A549 (cell line): ENCODE results near the gene POPDC3. TPM values are rescaled to one million over a fixed set of nuclear protein-coding genes. Genes with fewer than 3 reads are reported as not detected.

Experiments
- ATAC-seq, 2 experiments: fragments of 200-7000 bp in 1 of 2; fragments of >200 bp in 1 of 2; cut with Nextera tagmentation in 1 of 2; cut with Tn5 transposase in 1 of 2; 3 replicates each; pipeline versions ENCODE4 v1.8.0 to v1.9.1; 2018 to 2020; ENCODE audit warnings: mild to moderate bottlenecking in 1 of 2, moderate library complexity in 1 of 2
- CTCF ChIA-PET: fragments of 300-600 bp; sonication (Branson Sonifier 250); formaldehyde crosslinking; extraction: SDS; loops from one replicate; lab custom pipeline; 2021; ENCODE audit warnings: antibody characterized with exemption, inconsistent platforms; lab: Yijun Ruan, JAX
- POLR2A ChIA-PET: fragments of 350-600 bp; formaldehyde crosslinking; extraction: SDS; loops from one replicate; lab custom pipeline; 2021; ENCODE audit warnings: antibody characterized with exemption, inconsistent platforms; lab: Yijun Ruan, JAX
- DNase-seq, 2 experiments: peaks; one replicate each; pipeline versions ENCODE4 v3.0.0 to v3.0.0-alpha.2; 2011 to 2016; ENCODE audit warnings: low read depth in 1 of 2, low spot score in 1 of 2
- FAIRE-seq: peaks from 2 replicates; lab custom pipeline; 2011; peaks lifted over from hg19 to GRCh38; lab: Jason Lieb, UNC
- H3K27ac ChIP-seq, 2 experiments: fragments of >200 bp; sonication (Bioruptor Twin); formaldehyde crosslinking; 3 replicates each; pipeline ENCODE4 v1.5.1; 2016 to 2017
- H3K4me1 ChIP-seq: fragments of >200 bp; sonication (Bioruptor Twin); formaldehyde crosslinking; 3 replicates; pipeline ENCODE4 v1.6.1; 2016
- H3K4me2 ChIP-seq: fragments of >200 bp; sonication (Bioruptor Twin); formaldehyde crosslinking; 3 replicates; pipeline ENCODE4 v1.6.1; 2016
- H3K4me3 ChIP-seq: fragments of >200 bp; sonication (Bioruptor Twin); formaldehyde crosslinking; 3 replicates; pipeline ENCODE4 v1.5.1; 2016
- H3K9me3 ChIP-seq: fragments of >200 bp; sonication (Bioruptor Twin); formaldehyde crosslinking; 3 replicates; pipeline ENCODE4 v1.6.1; 2016
- CBX2 ChIP-seq: fragments of 200-600 bp; sonication (generic); IDR thresholded peaks from 2 replicates; pipeline ENCODE4 v1.6.1; 2016; ENCODE audit warnings: low read depth, mild to moderate bottlenecking, borderline replicate concordance
- CBX8 ChIP-seq: fragments of 200-600 bp; sonication (generic); IDR thresholded peaks from 2 replicates; pipeline ENCODE4 v1.6.1; 2016
- CHD2 ChIP-seq: fragments of 150-350 bp; IDR thresholded peaks from 2 replicates; pipeline ENCODE4 v1.6.1; 2014; ENCODE audit warnings: low read length; ENCODE audit not compliant: partially characterized antibody
- E2F6 ChIP-seq: IDR thresholded peaks from 2 replicates; pipeline ENCODE4 v1.6.1; 2012; ENCODE audit warnings: low read depth, borderline replicate concordance
- EHMT2 ChIP-seq: fragments of 200-600 bp; sonication (generic); IDR thresholded peaks from 2 replicates; pipeline ENCODE4 v1.6.1; 2016; ENCODE audit warnings: antibody characterized with exemption, low read depth, mild to moderate bottlenecking, moderate library complexity
- EP300 ChIP-seq, 2 experiments: fragments of >200 bp; sonication (Bioruptor Twin); formaldehyde crosslinking; IDR thresholded peaks; 2 replicates in 1 of 2; 3 replicates in 1 of 2; pipeline ENCODE4 v1.6.1; 2016 to 2017
- FOSB ChIP-seq: fragments of 250-450 bp; sonication (Bioruptor Pico); IDR thresholded peaks from 2 replicates; pipeline ENCODE4 v1.5.0; 2020; ENCODE audit warnings: mild to moderate bottlenecking, moderate library complexity
- FOSL2 ChIP-seq, 2 experiments: fragments of 450-650 bp in 1 of 2; fragments of >200 bp in 1 of 2; sonication (Bioruptor Twin) in 1 of 2; formaldehyde crosslinking; IDR thresholded peaks; 2 replicates each; pipeline versions ENCODE4 v1.5.0 to v1.6.1; 2016 to 2020; ENCODE audit warnings: mild to moderate bottlenecking in 1 of 2, moderate library complexity in 1 of 2
- FOXS1 ChIP-seq: fragments of 250-450 bp; sonication (Bioruptor Pico); IDR thresholded peaks from 2 replicates; pipeline ENCODE4 v1.5.0; 2020; ENCODE audit warnings: mild to moderate bottlenecking, moderate library complexity
- GATA3 ChIP-seq: IDR thresholded peaks from 2 replicates; pipeline ENCODE4 v1.6.1; 2012; ENCODE audit warnings: borderline replicate concordance
- HEYL ChIP-seq: fragments of 250-450 bp; sonication (Bioruptor Pico); IDR thresholded peaks from 2 replicates; pipeline ENCODE4 v1.8.0; 2021; ENCODE audit warnings: mild to moderate bottlenecking, moderate library complexity
- HOXB5 ChIP-seq: fragments of 250-450 bp; sonication (Bioruptor Pico); IDR thresholded peaks from 2 replicates; pipeline ENCODE4 v1.5.0; 2020; ENCODE audit warnings: mild to moderate bottlenecking, moderate library complexity
- KDM1A ChIP-seq: fragments of 200-600 bp; sonication (generic); IDR thresholded peaks from 2 replicates; pipeline ENCODE4 v1.6.1; 2016; ENCODE audit warnings: low read depth, mild to moderate bottlenecking
- MYC ChIP-seq: IDR thresholded peaks from 2 replicates; pipeline ENCODE4 v1.6.1; 2012; ENCODE audit warnings: mild to moderate bottlenecking, inconsistent platforms, low read length, improper control_type of control experiment, borderline replicate concordance
- NPAS2 ChIP-seq: fragments of 250-450 bp; sonication (Bioruptor Pico); IDR thresholded peaks from 2 replicates; pipeline ENCODE4 v1.8.0; 2022; ENCODE audit warnings: mild to moderate bottlenecking, moderate library complexity, borderline replicate concordance
- NR3C1 ChIP-seq: fragments of >200 bp; sonication (Bioruptor Twin); formaldehyde crosslinking; IDR thresholded peaks from 3 replicates; pipeline ENCODE4 v1.6.1; 2017
- POLR2AphosphoS2 ChIP-seq: conservative IDR thresholded peaks from 2 replicates; pipeline ENCODE4 v1.6.1; 2012; ENCODE audit warnings: low read length, improper control_type of control experiment, inconsistent platforms
- REST ChIP-seq: fragments of 200-600 bp; sonication (generic); IDR thresholded peaks from 2 replicates; pipeline ENCODE4 v1.6.1; 2016; ENCODE audit warnings: antibody characterized with exemption, mild to moderate bottlenecking, moderate library complexity
- RFX5 ChIP-seq: fragments of 450-650 bp; IDR thresholded peaks from 2 replicates; pipeline ENCODE4 v1.7.1; 2014; ENCODE audit warnings: antibody characterized with exemption, mild to moderate bottlenecking, moderate library complexity
- RNF2 ChIP-seq: fragments of 200-600 bp; sonication (generic); IDR thresholded peaks from 2 replicates; pipeline ENCODE4 v1.6.1; 2016; ENCODE audit warnings: low read depth, mild to moderate bottlenecking, antibody characterized with exemption, moderate library complexity, borderline replicate concordance
- TP53 ChIP-seq: fragments of 250-450 bp; sonication (Bioruptor Pico); IDR thresholded peaks from 2 replicates; pipeline ENCODE4 v1.5.0; 2021; ENCODE audit warnings: mild to moderate bottlenecking, moderate library complexity
- USF2 ChIP-seq: fragments of 450-650 bp; IDR thresholded peaks from 2 replicates; pipeline ENCODE4 v1.6.1; 2014; ENCODE audit warnings: antibody characterized with exemption
- ZC3H11A ChIP-seq: fragments of 450-650 bp; IDR thresholded peaks from 2 replicates; pipeline ENCODE4 v1.6.1; 2014; ENCODE audit warnings: antibody characterized with exemption, mild to moderate bottlenecking
- ZFP36 ChIP-seq: fragments of 450-650 bp; IDR thresholded peaks from 2 replicates; pipeline ENCODE4 v1.6.1; 2014; ENCODE audit warnings: borderline replicate concordance; ENCODE audit not compliant: partially characterized antibody
- ZNF302 ChIP-seq: fragments of 250-450 bp; sonication (Bioruptor Pico); IDR thresholded peaks from 2 replicates; pipeline ENCODE4 v1.9.0; 2021; ENCODE audit warnings: inconsistent platforms, mild to moderate bottlenecking, moderate library complexity
- WGBS: methylation state at CpG from one replicate; pipeline ENCODE4 v1.1.6; 2017; ENCODE audit errors: missing lambda C conversion rate; 5-methylcytosine and 5-hydroxymethylcytosine counted together
- polyA plus RNA-seq, 4 experiments: library from polyadenylated mRNA; depleted of rRNA in 3 of 4; stranded (reverse); fragments of >200 nt; fragmentation: RNase III in 1 of 4; extraction: RNeasy Plus Mini Kit Qiagen cat#74134 plus additional on column Dnase treatment in 1 of 4; gene quantifications; 2 replicates in 3 of 4; 3 replicates in 1 of 4; pipeline ENCODE4 v1.2.3, GENCODE V29; 2011 to 2017

The POPDC3 gene
- polyA plus RNA-seq, 2 of the 4 experiments (the other 2 are of a cell fraction): 19.7 to 54.9 TPM

DNA sequence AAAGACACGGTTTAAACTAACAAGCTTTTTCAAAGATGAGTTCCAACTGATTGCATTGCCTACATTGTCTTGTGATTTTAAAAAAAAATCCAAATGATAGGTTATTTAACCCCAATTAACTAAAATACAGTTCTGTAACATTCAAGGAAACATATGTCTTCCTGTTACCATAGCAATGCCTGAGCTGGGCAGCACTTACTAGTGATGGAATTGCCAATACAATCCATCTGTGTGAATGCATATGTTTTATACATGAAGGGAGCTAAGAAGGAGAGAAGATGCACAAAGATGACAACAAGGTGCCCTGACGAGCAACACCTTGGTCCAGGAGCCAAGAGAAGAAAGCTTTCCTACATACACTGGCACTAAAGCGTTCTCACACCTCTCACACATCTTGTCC lies 68.7 kb downstream of the POPDC3 start:
- ChIA-PET POLR2A (no interaction called here), CTCF (interaction anchor here (0.6 to 0.7 kb wide), 2 partner anchors 90 to 321 kb away, joined by 3 to 4 read pairs; no protein-coding TSS in a partner anchor)
- H3K4me2 ChIP-seq: no peak overlapping the region
- DNase-seq (no peak), ATAC-seq (no peak), FAIRE-seq (no peak)
- 0 out of 3 replicates have a peak, but pooled peaks cover 4% of the 10 kb centered on the region for H3K4me1 ChIP-seq
- no peak overlapping the region for H3K4me3 ChIP-seq
- TF ChIP-seq FOXS1 (CRISPR knock-in tag): no peak
- no peak for TF ChIP-seq RFX5
- no peak for TF ChIP-seq FOSL2 (IDR thresholded peaks at IDR 0.05)
- TF ChIP-seq FOSL2 (CRISPR knock-in tag; IDR thresholded peaks at IDR 0.05): no peak
- H3K9me3 ChIP-seq: no peaks in the 10 kb centered on the region
- no peak overlapping the region for H3K27ac ChIP-seq
- 70% methylated on average over 3 of the region's 3 CpGs for WGBS

GRCh38 chr6:105109955-105110895 lies 69.6 kb downstream of the POPDC3 start:
- no peak for TF ChIP-seq MYC
- no peak for TF ChIP-seq POLR2AphosphoS2
- no peak for TF ChIP-seq CBX2
- no peak for TF ChIP-seq TP53 (CRISPR knock-in tag)
- TF ChIP-seq FOSL2 (IDR thresholded peaks at IDR 0.05): no peak
- no peak for TF ChIP-seq FOSL2 (CRISPR knock-in tag; IDR thresholded peaks at IDR 0.05)
- no peak for TF ChIP-seq HOXB5 (CRISPR knock-in tag)
- no peak for TF ChIP-seq CHD2
- no peak for TF ChIP-seq NPAS2 (CRISPR knock-in tag)
- no peak for TF ChIP-seq NR3C1
- TF ChIP-seq CBX8: no peak
- POLR2A ChIA-PET: no interaction called here
- Histone ChIP-seq H3K4me3 (no peak overlapping the region), H3K9me3 (no peaks in the 10 kb centered on the region), H3K4me2 (no peak overlapping the region), H3K4me1 (0 out of 3 replicates have a peak, but pooled peaks cover 4% of the 10 kb centered on the region), H3K27ac (no peak overlapping the region)
- FAIRE-seq: no peak
- DNase-seq: no peak
- ATAC-seq: no peak
- 71% methylated on average over 8 of the region's 8 CpGs for WGBS
- CTCF ChIA-PET: interaction anchor here (0.7 to 1.2 kb wide), 2 partner anchors 220 to 253 kb away, joined by 3 read pairs; no protein-coding TSS in a partner anchor

GRCh38 chr6:105108631-105109262 lies 71.1 kb downstream of the POPDC3 start:
- no peak for FAIRE-seq
- H3K9me3 ChIP-seq: no peaks in the 10 kb centered on the region
- H3K27ac ChIP-seq: no peak overlapping the region
- 81% methylated on average over 7 of the region's 7 CpGs for WGBS
- H3K4me1 ChIP-seq: 0 out of 3 replicates have a peak, but pooled peaks cover 4% of the 10 kb centered on the region
- ATAC-seq: no peak
- no peak overlapping the region for H3K4me2 ChIP-seq
- no peak for DNase-seq
- ChIA-PET POLR2A (no interaction called here), CTCF (no interaction called here)
- no peak overlapping the region for H3K4me3 ChIP-seq
- TF ChIP-seq HEYL (no peak), MYC (no peak), CBX2 (no peak), USF2 (no peak), POLR2AphosphoS2 (no peak), GATA3 (no peak), E2F6 (no peak), ZNF302 (CRISPR knock-in tag) (no peak), ZC3H11A (no peak), REST (no peak), RNF2 (no peak), EP300 (IDR thresholded peaks at IDR 0.05) (no peak), CBX8 (no peak), EHMT2 (no peak), KDM1A (no peak), FOSB (CRISPR knock-in tag) (no peak), ZFP36 (no peak)
- TF ChIP-seq, all 56 proteins: peak for 0
